Measurements from ENCODE around the gene NUMA1. TPM values are rescaled to one million over a fixed set of nuclear protein-coding genes. Genes with fewer than 3 reads are reported as not detected.
A peak's percentile ranks its signal among the peaks of the same experiment; 100 is the strongest.

NUMA1 gene
- total and polyA plus RNA-seq, 9 of the 15 experiments (the other 6 are each of a cell fraction or from before 2014, with no cell fraction given), result 4.1 to 104 (median 51.2) TPM

DNA sequence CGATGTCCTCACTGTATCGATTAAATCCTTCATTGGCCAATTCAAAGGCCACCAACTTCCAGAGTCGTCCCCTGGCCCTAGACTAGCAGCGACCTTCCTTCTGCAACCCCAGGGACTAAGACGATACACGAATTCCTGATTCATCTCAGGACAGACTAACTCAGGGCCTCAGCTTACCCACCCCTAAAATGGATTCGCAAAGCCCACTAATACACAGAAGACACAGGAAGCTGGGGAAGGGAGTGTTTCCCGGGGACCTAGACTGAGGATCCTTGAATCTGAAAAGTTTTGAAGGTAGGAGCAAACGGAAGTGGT, 22.2 kb upstream of the NUMA1 start:
- no peak for FAIRE-seq
- H3K36me3 ChIP-seq (ENCODE audit: control insufficient read depth, insufficient read depth, low read length), result peaks cover 45% of the 10 kb centered on the region
- H2AFZ ChIP-seq (ENCODE audit: low read depth, low read length), result peak overlapping the region; percentile 69
- H3K4me2 ChIP-seq (ENCODE audit: insufficient read depth, low read length), result peak overlapping the region; percentile 95
- no peaks in the 10 kb centered on the region for H3K9me1 ChIP-seq (ENCODE audit: control insufficient read depth, insufficient read depth, low read length)
- in situ Hi-C loops (cut with MboI), result no loop called here
- DNase-seq (ENCODE audit: extremely low read depth in 1 of 4, low spot score in 3 of 4), result no peak
- no peak for ATAC-seq
- H3K4me3 ChIP-seq, result peak overlapping the region; percentile 77
- BruUV-seq (replicated peaks), result no TSS peak
- intact Hi-C loops (cut with micrococcal nuclease), result loop anchor here (5.0 kb wide), 1 partner anchor 330 kb away; the partner anchor contains the start of gene CLPB
- peaks cover 43% of the 10 kb centered on the region for H3K79me2 ChIP-seq (ENCODE audit: control insufficient read depth, insufficient read depth, low read length)
- H4K20me1 ChIP-seq (replicated peaks; ENCODE audit: control insufficient read depth, insufficient read depth, low read length), result no peaks in the 10 kb centered on the region
- H3K4me1 ChIP-seq (replicated peaks in 1 of 2; ENCODE audit: control insufficient read depth in 2 of 2, insufficient read depth in 2 of 2, low read length in 2 of 2), result peaks cover 14 to 39% of the 10 kb centered on the region in 2 experiments
- H3K27me3 ChIP-seq (ENCODE audit: control insufficient read depth in 2 of 2, insufficient read depth in 2 of 2, low read length in 2 of 2), result no peaks in the 10 kb centered on the region
- POLR2A ChIA-PET, result interaction anchor here (0.6 to 3.4 kb wide), 7 partner anchors 9 to 104 kb away, joined by 3 to 21 read pairs (median 13); partner anchors contain the start of gene ANAPC15
- CTCF ChIA-PET (ENCODE audit: low intra/inter-chr PET ratio), result no interaction called here
- H3K9ac ChIP-seq (ENCODE audit: insufficient read depth in 1 of 2, low read depth in 2 of 2, low read length in 2 of 2), result peak overlapping the region; percentile 96 to 98
- WGBS (ENCODE audit: insufficient coverage, low coverage, missing lambda C conversion rate), result 0% methylated on average over 9 of the region's 9 CpGs
- peak overlapping the region; percentile 95 for H3K27ac ChIP-seq (ENCODE audit: extremely low read depth, low read depth, low read length)
- H3K9me3 ChIP-seq (replicated peaks; ENCODE audit: control insufficient read depth, insufficient read depth, low read depth, low read length), result no peaks in the 10 kb centered on the region
- TF ChIP-seq, protein P1, sequence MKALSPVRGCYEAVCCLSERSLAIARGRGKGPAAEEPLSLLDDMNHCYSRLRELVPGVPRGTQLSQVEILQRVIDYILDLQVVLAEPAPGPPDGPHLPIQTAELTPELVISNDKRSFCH (CRISPR knock-in tag; IDR thresholded peaks at IDR 0.05), result no peak
- TF ChIP-seq, protein P1 (tag; IDR thresholded peaks at IDR 0.05), result 0 out of 2 replicates have a peak, but pooled peaks have one; percentile 25
- no peak for TF ChIP-seq SAFB2 (IDR thresholded peaks at IDR 0.05; ENCODE audit: borderline replicate concordance, low read depth, low read length, severe bottlenecking)
- TF ChIP-seq RCOR1 (IDR thresholded peaks at IDR 0.05; ENCODE audit: borderline replicate concordance in 1 of 2, low read depth in 2 of 2, low read length in 2 of 2), result 0 out of 4 replicates have a peak, but pooled peaks of 1 of the 2 experiments have one; percentile 3
- no peak for TF ChIP-seq COPS2 (conservative IDR thresholded peaks at IDR 0.05)
- TF ChIP-seq FOXK1 (CRISPR knock-in tag; IDR thresholded peaks at IDR 0.05; ENCODE audit: borderline replicate concordance), result no peak
- peak; percentile 37; the same call in 1 of the 2 replicates for TF ChIP-seq ZNF263 (CRISPR knock-in tag; IDR thresholded peaks at IDR 0.05; ENCODE audit: borderline replicate concordance)
- no peak for TF ChIP-seq ZNF224 (CRISPR knock-in tag; IDR thresholded peaks at IDR 0.05)
- no peak for TF ChIP-seq ILF3 (IDR thresholded peaks at IDR 0.05; ENCODE audit: borderline replicate concordance)
- TF ChIP-seq HDAC2 (IDR thresholded peaks at IDR 0.05), result peak; percentile 54; the same call in 1 of the 2 replicates
- no peak for TF ChIP-seq BRF2 (IDR thresholded peaks at IDR 0.05; ENCODE audit: borderline replicate concordance, insufficient read depth, insufficient read length)
- TF ChIP-seq, protein P2, sequence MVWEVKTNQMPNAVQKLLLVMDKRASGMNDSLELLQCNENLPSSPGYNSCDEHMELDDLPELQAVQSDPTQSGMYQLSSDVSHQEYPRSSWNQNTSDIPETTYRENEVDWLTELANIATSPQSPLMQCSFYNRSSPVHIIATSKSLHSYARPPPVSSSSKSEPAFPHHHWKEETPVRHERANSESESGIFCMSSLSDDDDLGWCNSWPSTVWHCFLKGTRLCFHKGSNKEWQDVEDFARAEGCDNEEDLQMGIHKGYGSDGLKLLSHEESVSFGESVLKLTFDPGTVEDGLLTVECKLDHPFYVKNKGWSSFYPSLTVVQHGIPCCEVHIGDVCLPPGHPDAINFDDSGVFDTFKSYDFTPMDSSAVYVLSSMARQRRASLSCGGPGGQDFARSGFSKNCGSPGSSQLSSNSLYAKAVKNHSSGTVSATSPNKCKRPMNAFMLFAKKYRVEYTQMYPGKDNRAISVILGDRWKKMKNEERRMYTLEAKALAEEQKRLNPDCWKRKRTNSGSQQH (CRISPR knock-in tag; IDR thresholded peaks at IDR 0.05), result no peak
- 0 out of 2 replicates have a peak, but pooled peaks have one; percentile 64 for TF ChIP-seq ZZZ3 (IDR thresholded peaks at IDR 0.05)
- peak; percentile 62 for TF ChIP-seq RBM25 (IDR thresholded peaks at IDR 0.05; ENCODE audit: low read depth, low read length, severe bottlenecking)
- TF ChIP-seq ZNF644 (tag; IDR thresholded peaks at IDR 0.05; ENCODE audit: low read depth), result 0 out of 2 replicates have a peak, but pooled peaks have one; percentile 1
- TF ChIP-seq, protein P3, sequence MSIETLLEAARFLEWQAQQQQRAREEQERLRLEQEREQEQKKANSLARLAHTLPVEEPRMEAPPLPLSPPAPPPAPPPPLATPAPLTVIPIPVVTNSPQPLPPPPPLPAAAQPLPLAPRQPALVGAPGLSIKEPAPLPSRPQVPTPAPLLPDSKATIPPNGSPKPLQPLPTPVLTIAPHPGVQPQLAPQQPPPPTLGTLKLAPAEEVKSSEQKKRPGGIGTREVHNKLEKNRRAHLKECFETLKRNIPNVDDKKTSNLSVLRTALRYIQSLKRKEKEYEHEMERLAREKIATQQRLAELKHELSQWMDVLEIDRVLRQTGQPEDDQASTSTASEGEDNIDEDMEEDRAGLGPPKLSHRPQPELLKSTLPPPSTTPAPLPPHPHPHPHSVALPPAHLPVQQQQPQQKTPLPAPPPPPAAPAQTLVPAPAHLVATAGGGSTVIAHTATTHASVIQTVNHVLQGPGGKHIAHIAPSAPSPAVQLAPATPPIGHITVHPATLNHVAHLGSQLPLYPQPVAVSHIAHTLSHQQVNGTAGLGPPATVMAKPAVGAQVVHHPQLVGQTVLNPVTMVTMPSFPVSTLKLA (conservative IDR thresholded peaks at IDR 0.05), result no peak
- TF ChIP-seq MEF2D (tag; conservative IDR thresholded peaks at IDR 0.05; ENCODE audit: low read depth), result no peak
- no peak for TF ChIP-seq HNRNPH1 (optimal IDR thresholded peaks at IDR 0.05; ENCODE audit: low read depth, low read length)

All from K562 (cell line).